Activated gamma-delta T cell treated with Interleukin-2 at 50 U/mL for 16 hours (primary cell): ENCODE data around the gene VPS45.
A peak's percentile ranks its signal among the peaks of the same experiment; 100 is the strongest.
"Not testable (repeated sequence)": the region's sequence is repeated elsewhere in the genome, so short reads cannot be mapped to it uniquely, and the experiment has no call there.

Experiments
- DNase-seq: peaks from one replicate; pipeline ENCODE4 v3.0.0-alpha.2; 2020

Gene VPS45

DNA sequence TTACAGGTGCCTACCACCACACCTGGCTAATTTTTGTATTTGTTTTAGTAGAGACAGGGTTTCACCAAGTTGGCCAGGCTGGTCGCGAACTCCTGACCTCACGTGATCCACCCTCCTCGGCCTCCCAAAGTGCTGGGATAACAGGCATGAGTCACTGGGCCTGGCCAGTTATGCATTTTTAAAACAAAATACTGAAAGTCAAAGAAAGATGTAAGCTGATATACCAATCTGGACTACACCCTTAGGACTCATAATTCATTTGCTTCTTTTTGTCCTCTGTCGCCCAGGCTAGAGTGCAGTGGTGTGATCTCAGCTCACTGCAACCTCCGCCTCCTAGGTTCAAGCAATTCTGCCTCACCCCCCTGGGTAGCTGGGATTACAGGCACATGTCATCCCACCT is 67.8 kb downstream of the VPS45 start:
- not testable (repeated sequence) for DNase-seq

DNA sequence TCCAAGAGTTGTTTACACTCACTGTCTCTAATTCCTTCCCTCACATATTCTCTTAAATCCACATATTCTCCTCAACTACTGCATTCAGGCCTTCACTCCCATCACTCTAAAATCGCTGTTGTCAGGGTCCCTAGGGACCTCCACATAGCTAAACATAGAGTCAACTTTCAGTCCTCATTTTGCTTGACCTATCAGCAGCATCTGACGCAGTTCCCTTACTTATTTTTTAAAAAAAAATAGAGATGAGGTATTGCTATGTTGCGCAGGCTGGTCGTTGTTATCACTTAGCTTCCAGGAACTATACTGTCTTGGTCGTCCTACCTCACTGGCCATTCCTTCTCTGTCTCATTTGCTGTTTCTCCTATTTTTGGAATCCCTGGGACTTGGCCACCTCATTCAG is 70.5 kb downstream of the VPS45 start:
- no peak for DNase-seq

DNA sequence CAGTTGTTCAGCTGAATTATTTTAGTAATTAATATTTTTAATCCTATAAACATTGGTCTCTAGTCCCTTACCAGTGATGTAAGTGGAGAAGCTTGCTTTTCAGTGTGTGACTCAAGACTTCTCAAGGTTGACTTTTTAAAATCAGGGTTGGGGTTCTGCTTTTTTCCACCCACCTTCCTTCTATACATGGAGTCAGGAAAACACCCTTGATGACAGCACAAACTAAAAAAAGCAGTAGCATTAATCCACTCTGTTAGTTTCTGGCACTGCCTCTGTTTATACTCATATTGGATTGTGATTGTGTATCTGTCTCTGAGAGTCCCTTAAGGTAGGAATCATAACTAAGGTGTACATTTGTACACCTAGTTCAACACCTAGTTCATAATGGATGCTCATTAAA is 73.9 kb downstream of the VPS45 start:
- no peak for DNase-seq

DNA sequence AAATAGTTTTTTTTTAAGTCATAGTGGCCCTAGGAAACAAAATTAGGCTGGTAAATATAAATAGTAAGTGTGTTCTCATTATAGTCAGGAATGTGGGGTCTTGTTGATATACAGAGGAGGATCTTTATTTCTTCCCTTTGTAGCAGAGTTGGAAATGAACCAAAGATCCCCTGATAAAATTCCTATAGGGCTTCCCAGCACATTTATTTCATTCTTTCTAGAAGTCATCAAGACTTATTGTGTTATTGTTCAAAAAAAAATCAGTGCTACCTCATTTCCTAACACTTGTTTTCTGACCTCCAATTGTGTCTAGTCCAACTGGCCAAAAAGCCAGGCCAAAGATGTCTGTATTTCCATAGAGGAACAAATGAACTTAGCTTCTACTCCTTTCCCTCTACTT is 74.5 kb downstream of the VPS45 start:
- no peak for DNase-seq

GRCh38 chr1:150144606-150145005 is 77.0 kb downstream of the VPS45 start:
- DNase-seq, result no peak

DNA sequence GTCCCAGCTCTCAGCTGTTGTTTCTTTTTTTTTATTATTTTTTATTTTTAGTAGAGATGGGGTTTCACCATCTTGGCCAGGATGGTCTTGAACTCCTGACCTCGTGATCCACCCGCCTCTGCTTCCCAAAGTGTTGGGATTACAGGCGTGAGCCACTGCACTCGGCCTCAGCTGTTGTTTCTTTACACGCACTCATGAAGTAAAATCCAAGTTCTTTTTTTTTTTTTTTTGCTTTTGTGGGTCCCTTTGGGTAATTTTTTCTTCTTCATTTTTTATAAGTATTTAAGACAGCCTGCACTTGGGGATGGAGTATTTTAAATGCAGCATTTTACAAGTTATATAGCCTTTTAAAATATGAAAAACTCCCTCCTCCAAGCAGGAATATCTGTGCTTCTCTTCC is 78.4 kb downstream of the VPS45 start:
- not testable (repeated sequence) for DNase-seq

- DNase-seq, result no peak
Measured at GRCh38 chr1:150146849-150147542, 79.4 kb downstream of the VPS45 start.

GRCh38 chr1:150148837-150149270 is 81.3 kb downstream of the VPS45 start:
- no peak for DNase-seq

DNA sequence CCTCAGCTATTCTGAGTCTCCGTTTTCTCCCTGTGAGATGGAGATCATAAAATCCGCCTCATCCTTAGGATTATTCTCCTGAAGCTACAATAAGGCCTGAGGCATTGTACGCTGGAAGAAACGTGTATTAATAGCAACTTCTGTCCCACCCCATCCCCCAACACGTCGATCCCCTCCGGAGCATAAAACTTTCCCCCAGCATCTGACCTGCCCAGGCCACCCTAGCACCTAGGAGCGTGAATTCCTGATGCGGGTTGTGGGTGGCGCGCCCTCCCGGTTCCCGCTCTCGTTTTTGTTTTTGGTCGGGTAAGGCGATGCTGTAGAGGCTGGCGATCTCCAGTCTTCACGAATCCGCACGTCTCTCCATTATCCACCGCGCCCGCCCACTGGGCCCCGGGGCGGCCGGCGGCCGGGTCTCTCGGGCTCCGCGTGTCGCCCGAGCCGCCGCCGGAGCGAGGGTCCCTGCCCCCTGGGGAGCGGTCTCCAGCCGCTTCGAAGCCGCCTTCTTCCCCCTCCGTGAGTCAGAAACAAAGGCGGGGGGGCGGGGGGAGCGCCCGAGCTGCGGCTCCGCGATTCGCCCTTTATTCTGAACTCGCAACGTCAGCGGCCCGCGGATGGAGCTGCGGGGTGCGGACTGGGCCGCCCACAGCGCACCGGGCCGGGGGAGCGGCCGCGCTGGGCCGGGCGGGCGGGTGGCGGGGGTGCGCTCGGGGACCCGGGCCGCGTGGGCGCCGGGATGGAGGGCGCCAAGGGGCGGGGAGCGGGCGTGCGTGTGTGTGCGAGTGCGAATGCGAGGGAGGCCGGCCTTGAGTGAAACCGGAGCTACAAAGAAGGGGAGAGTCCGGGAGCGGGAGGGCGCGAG is 81.9 kb downstream of the VPS45 start, which contains the start of gene PLEKHO1:
PLEKHO1 (plus strand) TSS at position 646 of the 862 bp plus-strand sequence. CDS start 342 bp downstream, outside the sequence.
- DNase-seq, result peak; percentile 86

DNA sequence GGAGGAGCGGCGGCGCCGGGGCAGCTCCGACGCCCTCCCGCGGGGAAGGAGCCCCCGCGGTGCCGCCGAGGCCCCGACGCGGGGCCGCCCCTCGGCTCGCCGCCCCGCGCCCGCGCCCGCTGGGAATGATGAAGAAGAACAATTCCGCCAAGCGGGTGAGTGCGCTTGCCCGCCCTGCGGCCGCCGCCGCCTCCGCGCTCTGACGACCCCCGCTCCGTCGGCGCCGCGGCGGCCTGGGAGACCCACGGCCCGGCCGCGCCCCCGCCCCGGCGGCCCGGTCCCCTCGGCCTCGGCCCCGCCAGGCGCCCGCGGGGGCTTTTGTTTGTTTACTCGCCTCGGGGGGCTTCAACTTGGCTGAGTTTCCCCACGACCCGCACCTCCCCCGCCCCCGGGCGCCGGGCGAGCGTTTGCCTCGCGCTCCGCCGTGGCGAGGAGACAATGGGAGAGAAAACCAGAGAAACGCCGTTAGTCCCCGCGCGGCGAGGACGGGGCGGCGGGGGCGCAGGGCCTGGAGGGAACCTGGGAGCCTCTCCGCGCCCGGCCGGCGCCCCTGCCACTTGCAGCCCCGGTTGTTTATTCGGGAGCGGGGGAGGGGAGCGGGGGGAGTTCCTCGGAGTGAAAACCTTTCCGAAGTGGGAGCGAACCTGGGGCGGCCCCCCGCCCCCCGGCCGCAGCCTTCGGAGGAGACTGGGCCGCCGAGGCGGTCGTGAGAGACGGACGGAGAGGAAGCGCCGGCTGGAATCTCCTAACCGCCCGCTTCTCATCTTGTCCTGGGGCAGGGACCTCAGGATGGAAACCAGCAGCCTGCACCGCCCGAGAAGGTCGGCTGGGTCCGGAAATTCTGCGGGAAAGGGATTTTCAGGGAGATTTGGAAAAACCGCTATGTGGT is 82.8 kb downstream of the VPS45 start:
- DNase-seq, result peak; percentile 26

- DNase-seq, result peak; percentile 82
Measured at GRCh38 chr1:150151291-150152181, 84.0 kb downstream of the VPS45 start.

GRCh38 chr1:150152182-150152536 is 84.6 kb downstream of the VPS45 start:
- no peak for DNase-seq

DNA sequence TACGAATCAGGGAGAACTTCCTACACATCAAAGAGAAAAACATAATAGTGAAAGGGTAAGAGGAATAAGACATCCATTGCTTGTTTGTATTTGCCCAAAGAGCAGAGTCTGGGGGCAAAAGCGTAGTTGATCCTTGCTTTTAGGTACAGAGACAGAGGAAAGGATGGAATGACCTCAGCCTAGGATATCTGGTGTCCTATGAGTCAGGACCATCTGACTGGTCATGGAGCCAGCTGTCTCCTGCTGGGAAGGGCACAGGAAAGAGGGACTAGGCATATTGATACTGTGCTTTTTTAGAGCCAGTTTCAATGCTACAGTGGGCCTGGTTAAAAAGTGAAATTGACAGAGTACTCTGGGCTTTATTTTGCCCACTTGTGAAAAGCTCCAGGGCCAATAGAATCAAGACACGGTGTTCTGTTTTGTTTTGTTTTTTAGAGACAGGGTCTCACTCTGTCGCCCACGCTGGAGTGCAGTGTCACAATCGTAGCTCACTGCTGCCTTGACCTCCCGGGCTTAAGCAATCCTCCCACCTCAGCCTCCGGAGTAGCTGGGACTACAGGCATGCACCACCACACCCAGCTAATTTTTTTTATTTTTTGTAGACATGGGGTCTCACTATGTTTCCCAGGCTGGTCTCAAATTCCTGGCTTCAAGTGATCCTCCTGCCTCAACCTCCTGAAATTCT is 85.3 kb downstream of the VPS45 start:
- DNase-seq, result no peak

DNA sequence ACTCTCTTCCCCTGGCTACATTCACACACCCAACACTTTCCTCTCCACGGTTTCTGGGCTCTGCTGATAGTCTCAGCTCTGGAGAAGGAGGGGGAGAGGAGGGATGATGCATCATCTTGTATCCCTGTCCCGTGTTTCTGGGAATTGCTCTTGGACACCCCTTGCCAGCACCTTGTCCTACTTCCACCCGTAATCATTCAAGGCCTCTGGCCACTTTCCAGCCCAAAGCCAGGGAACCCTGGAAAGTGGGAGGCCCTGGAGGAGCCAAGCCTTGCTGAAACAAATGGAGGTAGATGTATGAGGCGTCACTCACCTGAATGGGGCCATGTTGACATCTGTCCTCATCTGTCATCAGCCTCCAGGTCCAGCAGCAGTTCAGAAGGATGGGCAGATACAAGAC is 86.6 kb downstream of the VPS45 start:
- no peak for DNase-seq

- no peak for DNase-seq
Measured at GRCh38 chr1:150155413-150156071, 88.0 kb downstream of the VPS45 start.

- no peak for DNase-seq
Measured at GRCh38 chr1:150156868-150157603, 89.5 kb downstream of the VPS45 start.

DNA sequence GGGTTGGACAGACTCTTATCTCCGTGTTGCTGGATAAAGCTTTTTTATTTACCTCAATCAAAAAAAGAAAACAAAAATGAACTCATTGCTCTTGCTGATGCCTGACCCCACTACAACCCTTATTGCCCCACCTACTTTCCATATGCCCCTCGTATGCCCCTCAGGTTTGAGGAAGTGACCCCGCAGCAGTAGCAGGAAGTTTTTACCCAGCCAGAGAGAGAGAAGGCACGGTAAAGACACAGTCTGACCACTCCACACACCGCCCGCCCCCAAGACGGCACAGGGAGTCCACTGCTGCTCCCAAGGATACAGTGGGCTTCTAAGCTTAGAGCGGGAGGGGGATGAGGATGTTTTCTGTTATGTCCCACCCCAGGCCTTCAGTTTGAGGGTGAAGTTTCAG is 92.0 kb downstream of the VPS45 start:
- no peak for DNase-seq

- DNase-seq, result no peak
Measured at GRCh38 chr1:150160964-150161621, 93.5 kb downstream of the VPS45 start.

DNA sequence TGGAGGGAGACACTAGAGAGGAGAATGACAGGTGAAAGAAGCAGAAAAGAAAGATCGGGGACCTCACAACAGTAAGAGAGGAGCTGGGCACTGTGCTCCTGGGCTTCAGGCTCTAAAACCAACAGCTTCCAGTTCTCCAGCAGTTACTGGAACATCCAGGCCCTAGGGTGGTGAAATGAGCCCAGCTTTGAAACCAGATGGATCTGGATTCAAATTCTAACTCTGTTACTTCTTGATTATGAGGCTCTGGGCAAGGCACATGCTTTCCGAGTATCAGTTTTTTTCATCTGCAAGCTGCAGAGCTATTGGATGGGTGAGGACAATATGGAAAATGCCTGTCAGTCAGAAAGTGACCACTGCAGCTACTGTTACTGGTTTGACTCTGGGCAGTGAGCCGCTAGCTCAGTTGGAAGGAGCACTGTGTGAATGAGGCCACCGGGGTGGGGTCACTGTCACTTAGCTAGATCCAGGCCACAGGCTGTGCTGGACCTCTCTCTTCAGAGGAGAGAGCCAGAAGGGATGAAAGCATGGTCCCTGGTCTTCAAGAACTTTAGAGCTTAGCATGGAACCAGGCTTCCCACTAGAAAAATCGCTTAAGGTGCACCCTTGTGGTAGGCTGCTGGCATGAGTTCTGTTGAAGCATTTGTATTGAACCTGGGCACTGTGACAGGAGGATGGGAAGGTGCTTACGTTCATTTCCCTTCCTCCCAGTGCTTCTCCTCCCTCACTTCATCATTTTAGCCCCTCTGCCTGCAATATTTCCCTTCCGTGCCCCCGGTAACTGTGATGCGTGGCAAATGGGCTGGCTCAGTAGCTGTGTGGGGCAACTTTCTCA is 94.4 kb downstream of the VPS45 start:
- no peak for DNase-seq
